GM19468 (cell line): ENCODE measurements around the gene RIN3.

ENCODE experiments used
- ATAC-seq: cut with Tn5 transposase; IDR thresholded peaks from one replicate; pipeline ENCODE4 v1.9.1; 2021; ENCODE audit warnings: mild to moderate bottlenecking, moderate library complexity, moderate number of reproducible peaks; ENCODE audit not compliant: unreplicated experiment; ENCODE audit errors: extremely low read depth

Gene RIN3

DNA sequence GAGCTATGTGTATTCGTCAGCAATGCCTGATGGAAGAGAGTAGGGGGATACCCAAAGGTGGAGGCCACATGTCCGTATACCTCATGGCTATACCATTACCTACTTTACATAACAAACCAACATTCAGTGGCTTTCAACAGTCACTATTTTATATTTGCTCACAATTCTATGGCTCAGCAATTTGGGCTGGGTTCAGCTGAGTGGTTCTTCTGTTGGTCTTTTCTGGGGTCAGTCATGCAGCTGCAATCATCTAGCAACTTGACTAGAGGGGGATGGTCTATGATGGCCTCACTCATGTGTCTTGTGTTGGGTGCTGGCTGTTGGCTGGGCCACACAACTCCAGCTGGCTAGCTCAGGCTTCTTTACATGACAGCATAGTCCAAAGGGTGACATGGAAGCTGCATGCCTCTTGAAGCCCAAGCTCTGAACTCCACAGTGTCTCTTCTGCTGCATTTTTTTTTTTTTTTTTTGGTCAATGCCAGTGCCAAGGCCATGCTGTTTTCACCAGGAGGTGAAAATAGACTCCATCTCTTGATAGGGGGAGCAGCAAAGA, 53.7 kb downstream of the RIN3 start:
- no peak for ATAC-seq

DNA sequence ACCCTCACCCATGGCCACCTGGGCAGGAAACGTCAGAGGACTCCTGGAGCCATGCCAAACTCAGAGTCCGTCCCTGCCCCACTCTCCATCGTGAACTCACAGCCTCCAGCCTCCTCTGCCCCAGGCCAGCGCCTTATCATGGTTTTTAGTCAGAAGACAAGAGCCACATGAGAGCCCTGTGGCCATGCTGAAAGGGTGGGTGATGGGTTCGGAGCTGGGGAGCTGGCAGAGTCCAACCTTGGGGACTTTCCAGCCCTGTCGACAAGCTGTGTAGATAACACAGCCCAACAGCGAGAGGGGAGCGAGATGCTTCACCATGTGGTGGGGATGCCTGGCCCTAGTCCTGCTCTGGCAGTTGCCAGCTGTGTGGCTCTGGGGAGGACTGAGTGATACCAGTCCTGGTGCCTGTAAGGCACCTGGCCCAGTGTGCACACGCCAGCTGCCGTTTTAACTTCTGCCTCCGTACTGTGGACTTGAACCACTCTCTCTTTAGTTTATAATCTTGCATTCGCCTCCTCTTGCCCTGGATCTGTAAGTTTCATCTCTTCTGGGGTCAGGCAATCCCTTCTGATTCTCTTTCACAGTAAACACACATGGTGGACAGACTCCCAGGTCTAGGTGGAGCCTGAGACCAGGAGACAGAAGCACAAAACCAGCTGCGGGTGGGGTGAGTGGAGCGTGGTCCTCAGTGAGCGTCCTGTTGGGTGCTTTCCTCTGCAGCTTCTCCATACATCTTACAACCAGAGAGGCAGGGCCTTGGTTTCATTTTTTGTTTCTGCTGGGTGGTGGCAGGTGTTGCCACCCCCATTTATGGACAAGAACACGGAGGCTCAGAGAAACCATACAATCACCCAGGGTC, 55.3 kb downstream of the RIN3 start:
- ATAC-seq = peak; percentile 51

DNA sequence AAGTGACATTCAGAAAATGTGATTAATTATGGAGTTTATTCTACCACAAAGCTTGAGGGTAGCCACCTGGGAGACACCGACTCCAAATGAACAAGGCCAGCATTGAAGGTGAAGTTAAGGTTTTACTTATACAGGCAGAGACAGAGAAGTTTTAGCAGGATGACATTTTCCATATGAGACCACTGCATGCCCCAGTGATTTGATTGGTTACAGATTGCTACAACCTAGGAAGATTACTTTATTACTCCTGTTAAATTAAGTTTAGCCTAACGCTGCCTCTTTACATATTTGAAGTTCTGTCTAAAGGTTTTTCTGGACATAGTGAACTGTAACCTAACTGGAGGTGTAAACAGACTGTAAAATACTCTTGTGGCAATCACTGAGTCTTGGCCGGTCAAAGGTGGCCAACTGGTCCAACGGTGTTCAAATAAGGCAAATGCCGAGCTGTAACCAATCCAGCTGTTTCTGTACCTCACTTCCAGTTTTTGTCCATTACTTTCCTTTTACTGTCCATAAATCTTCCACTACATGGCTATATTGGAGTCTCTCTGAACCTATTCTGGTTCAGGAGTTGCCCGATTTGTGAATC, 57.2 kb downstream of the RIN3 start:
- ATAC-seq = no peak

- no peak for ATAC-seq
These were observed 58.5 kb downstream of the RIN3 start for GRCh38 chr14:92572050-92572449.

GRCh38 chr14:92573761-92574498, 60.3 kb downstream of the RIN3 start:
- no peak for ATAC-seq

- ATAC-seq = no peak
These were observed 61.6 kb downstream of the RIN3 start for GRCh38 chr14:92575061-92575747.

- ATAC-seq = no peak
These were observed 62.2 kb downstream of the RIN3 start for GRCh38 chr14:92575748-92576303.

DNA sequence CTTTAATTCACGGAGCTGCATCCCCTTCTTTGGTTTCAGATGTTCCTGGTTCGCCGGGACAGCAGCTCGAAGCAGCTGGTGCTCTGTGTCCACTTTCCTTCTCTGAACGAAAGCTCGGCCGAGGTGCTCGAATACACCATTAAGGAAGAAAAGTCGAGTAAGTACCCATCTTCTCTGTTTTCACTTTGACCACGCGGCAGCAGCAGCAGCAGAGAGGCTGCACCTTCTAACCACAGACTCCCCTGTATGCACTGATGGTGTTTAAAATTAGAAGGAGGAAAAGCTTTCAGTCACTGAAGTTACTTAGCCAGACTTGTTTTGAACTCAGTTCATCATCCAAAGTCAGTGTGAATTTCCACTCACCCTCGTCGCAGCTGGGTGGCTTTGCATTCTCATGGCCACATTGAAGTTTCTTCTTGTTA, 63.8 kb downstream of the RIN3 start:
- ATAC-seq = peak; percentile 79

GRCh38 chr14:92578511-92578910, 64.9 kb downstream of the RIN3 start:
- ATAC-seq = no peak

GRCh38 chr14:92579244-92579936, 65.8 kb downstream of the RIN3 start:
- no peak for ATAC-seq

GRCh38 chr14:92581206-92581605, 67.6 kb downstream of the RIN3 start:
- ATAC-seq = no peak

- ATAC-seq = no peak
These were observed 68.5 kb downstream of the RIN3 start for GRCh38 chr14:92581966-92582566.

GRCh38 chr14:92582706-92583452, 69.3 kb downstream of the RIN3 start:
- ATAC-seq = no peak

DNA sequence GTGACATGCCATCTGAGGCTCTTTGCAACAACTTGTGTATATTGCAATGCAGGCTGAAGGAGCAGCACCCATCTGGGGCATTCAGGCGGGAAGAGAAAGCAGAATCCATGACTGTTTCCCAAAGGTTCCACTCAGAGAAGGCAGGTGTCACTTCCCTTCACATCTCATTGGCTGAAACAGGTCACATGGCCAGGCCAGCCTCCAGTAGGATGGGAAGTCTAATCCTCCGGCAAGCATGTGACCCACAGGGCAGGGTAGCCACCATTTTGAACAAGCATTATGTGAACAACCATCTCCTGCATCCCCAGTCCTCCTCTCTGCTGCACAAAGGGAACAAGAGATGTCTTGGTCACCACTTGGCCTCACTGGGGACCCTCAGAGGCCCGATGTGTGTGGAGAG, 70.6 kb downstream of the RIN3 start:
- no peak for ATAC-seq

DNA sequence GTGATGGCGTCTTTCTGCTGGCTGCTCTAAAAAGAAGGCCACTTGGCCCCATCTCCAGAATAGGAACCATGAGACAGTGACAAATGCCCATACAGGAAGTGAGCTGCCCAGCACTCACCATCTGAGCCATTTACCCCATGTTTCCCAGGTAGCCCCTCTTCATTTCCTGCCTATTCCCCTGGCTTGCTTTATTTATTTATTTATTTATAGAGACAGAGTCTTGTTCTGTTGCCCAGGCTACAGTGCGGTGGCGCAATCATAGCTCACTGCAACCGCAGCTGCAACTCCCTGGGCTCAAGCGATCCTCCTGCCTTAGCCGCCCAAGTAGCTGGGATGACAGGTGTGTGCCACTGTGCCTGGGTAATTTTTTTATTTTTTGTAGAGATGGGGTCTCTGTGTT, 71.2 kb downstream of the RIN3 start:
- ATAC-seq = no peak

DNA sequence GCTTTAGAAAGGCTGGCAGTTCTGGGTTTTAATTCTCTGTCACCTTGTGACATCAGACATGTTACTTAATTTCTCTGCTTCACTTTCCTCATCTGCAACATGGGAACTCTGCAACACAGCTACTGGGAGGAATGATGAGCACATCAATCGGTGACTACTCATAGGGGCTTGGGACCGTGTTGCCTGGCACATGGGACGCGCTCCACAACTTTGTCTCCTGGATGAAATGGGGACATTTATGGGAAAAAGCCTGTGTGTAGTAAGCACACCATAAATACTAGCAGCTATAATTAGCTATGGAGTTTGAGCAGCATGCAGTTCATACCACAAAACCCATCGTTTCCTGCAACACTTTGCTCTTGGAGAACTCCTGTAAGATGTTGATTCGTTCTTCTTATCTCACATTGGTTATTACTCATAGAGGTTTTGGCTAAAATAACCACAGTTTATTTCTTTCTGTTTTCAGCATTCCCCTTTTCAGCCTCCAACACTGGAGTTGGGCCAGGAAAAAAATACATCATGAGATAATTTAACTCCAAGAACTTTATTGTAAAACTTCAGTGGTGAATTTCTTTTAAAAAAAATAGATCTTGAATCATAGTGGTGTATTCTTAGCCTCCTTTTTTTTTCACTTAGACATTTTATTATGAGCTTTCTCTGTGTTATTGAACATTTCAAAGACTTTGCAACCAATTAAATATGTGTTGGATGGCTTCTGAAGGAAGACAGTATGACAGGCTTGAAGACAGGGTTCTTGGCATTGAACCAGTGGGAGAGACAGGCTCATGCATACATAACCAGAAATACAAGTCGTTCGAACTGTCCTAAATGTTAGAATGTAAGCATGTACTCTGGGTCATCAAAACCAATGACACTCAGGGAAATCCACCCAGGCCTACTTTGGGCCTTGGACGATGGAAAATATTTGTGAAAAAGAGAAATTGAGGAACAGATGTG, 72.7 kb downstream of the RIN3 start:
- no peak for ATAC-seq
